Dermis blood vessel endothelial cell (primary cell): ENCODE data around the gene SRSF9. TPM values are rescaled to one million over a fixed set of nuclear protein-coding genes. Genes with fewer than 3 reads are reported as not detected.
"Not testable (repeated sequence)": the region's sequence is repeated elsewhere in the genome, so short reads cannot be mapped to it uniquely, and the experiment has no call there.

Experiments used
- DNase-seq: peaks from one replicate; pipeline ENCODE4 v3.0.0; 2010
- total RNA-seq: library from RNA; depleted of rRNA; stranded (reverse); fragments of >200 nt; gene quantifications from 2 replicates; pipeline ENCODE4 v1.2.3, GENCODE V29; 2014

SRSF9 gene, protein sequence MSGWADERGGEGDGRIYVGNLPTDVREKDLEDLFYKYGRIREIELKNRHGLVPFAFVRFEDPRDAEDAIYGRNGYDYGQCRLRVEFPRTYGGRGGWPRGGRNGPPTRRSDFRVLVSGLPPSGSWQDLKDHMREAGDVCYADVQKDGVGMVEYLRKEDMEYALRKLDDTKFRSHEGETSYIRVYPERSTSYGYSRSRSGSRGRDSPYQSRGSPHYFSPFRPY
- total RNA-seq: 205 and 208 TPM in 2 replicates

DNA sequence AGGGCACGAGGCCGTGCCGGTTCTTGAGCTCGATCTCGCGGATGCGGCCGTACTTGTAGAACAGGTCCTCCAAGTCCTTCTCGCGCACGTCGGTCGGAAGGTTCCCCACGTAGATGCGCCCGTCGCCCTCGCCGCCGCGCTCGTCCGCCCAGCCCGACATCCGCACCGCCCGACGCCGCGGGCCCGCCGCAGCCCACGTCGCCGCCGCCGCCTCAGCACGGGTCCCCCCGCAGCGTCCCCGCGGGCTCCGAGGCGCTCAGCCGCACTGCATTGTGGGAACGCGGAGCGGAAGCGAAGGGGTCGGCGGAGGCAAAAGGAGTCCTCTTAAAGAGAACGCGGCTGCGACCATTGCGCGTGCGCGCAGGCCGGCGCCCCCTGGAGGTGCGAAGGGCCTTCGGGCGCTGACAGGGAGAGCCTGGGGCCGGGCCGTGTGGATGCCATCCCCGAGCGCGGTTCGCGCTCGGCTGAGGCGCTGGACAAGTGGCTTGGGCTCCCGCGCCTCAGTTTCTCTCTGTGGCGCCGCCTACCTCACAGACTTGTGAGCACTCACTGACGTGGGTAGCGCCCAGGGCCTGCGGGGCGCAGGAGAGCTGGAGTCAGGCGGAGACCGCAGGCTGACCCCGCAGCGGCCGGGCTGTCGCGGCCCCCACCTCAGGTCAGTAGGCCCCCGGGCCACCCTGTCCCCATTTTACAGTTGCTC, at the start of gene SRSF9:
TSS of gene SRSF9 (minus strand) at position 299 of the 700 bp plus-strand sequence. CDS start at position 160, 139 bp downstream.
- DNase-seq: peak; percentile 99

DNA sequence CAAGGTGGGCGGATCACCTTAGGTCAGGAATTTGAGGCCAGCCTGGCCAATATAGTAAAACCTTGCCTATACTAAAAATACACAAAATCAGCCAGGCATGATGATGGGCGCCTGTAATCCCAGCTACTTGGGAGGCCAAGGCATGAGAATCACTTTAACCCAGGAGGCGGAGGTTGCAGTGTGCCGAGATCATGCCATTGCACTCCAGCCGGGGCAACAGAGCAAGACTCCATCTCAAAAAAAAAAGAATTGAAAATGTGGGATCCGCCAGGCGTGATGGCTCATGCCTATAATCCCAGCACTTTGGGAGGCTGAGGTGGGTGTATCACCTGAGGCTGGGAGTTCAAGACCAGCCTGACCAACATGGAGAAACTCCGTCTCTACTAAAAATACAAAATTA, 49.8 kb upstream of the SRSF9 start:
- DNase-seq: not testable (repeated sequence)

DNA sequence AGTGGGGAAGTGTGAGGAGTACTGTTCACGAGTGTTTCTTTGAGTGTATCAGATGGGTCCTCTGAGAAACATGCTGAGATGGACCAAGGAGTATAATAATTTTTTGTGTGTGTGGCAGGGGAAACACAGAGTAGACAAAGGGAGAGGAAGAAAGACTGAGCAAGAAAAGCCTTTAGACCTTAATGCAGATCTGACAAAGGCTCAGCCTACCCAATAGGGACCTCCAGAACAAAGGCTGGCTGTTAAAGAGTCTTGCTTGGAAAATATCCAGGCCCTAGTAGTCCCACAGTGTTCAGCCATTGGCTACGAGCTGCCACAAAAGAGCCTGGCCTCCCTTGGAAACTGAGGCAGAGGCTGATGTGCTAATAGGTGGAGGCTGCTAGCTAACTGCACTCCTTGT, 45.9 kb upstream of the SRSF9 start:
- DNase-seq: no peak

DNA sequence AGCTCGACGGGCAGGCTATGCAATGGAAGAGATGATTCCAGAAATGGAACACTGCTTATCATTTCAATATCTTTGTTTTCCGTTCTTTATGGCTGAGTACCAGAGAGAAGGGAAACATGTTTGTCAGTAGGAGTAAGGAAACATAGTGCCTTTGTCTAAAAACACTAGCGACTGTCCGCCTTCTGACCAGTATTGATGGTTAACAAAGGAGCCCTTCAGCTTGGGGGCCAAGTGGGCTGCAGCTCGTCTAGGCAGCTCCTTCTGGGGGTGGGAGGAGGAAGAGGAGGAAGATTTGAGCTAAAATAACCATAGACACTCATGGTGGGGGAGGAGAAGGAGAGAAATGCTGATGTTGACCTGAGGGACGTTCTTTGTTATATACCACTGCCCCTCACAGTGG, 44.5 kb upstream of the SRSF9 start:
- DNase-seq: no peak

DNA sequence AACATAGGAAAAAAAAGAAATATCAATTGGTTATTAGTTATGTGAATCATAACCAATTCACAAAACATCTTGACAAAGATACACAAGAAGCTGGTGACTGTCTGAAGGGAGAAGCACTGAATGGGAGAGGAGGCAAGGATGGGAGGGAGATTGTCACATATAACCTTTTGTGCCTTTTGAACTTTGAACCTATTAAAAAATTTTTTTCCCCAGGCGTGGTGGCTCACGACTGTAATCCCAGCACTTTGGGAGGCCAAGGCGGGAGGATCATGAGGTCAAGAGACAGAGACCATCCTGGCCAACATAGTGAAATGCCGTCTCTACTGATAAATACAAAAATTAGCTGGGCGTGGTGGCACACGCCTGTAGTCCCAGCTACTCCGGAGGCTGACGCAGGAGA, 39.0 kb upstream of the SRSF9 start:
- DNase-seq: no peak

DNA sequence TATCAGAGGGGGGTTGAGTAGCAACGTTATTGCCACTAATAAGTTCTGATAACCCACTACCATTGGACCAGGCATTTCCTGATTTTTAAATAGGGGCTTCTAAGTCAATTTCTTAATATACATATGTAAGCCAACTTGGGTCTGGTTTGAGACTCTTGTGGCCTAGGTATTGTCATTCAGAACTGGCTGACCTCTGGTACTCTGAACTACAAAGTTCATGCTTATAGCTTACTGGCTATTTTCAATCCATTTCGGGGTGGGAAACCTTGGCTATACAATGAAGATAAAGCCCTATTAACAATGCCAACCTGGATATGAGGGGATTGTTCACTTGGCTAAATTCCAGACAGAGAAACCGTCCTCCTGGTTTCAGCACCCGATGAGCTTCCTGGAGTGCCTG, 35.0 kb upstream of the SRSF9 start:
- DNase-seq: no peak

DNA sequence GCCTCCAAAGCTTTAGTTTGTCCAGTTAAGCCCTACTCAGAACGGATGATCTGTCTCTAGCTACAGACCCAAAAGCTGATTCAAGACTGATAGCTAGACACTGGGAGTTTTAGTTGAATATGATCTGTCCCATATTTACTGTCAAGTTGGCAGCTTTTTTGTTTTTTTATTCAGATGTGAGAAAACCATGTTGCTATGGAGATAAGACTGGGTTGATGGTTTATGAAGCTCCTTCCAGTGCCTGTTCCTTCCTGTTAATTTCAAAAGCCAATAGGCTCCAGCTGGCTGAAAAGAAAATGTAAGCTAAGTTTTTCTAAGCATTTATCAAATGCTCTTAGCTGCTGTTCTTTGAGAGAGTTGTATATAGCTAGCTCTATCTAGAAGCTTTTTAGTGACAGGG, 31.0 kb upstream of the SRSF9 start:
- DNase-seq: peak; percentile 52

DNA sequence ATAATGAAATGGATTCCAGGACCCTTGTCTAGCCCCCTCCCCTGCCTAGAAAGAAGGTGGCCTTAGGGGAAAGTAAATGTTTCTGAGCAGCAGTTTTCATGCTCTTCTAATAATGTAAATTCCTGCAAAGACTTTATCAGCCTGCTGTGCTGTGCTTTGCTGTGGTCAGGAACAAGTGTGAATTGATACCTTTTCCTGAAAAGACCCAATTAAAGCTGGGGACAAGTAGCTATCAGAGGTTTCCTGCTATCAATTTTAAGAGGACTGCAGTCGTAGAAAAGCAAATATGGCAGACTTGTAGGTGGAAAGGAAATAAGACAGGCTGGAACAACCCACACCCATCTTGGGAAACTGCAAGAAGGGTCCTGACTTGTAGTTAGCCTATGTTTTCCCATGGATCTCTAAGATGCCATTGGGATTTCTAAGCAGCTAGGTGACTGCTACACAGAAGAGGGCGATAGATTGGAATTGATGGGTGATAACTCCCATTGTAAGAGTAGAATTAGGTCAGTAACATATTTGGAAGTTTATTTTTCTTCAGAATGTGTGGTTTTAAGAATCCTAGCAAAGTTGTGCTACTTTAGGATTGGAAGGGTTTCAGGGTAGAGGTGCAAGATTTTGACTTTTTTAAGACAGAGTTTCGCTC, 29.4 kb upstream of the SRSF9 start:
- no peak for DNase-seq

DNA sequence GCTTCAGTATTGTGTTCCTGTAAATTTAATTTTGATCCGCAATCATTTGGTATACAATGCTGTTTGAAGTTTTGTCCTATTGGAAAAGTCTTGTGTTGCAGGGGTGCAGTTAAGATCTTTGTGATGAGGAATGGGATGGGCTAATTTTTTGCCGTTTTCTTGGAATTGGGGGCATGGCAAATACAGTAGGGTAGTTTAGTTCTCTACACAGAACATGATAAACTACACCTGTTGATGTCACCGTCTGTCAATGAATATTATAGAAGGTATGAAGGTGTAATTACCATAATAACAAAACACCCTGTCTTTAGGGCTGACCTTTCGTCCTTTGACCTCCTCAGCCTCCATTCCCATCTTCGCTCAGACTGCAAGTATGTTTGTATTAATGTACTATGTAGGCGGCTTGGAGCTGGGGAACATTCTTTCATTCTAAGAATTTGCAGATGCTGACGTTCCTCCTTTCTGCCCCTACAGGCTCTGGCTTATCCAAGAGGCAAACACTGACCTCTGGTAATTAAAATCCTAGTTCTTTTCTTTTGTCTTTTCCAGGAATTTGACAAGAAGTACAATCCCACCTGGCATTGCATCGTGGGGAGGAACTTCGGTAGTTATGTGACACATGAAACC, 28.1 kb upstream of the SRSF9 start:
- DNase-seq: no peak

DNA sequence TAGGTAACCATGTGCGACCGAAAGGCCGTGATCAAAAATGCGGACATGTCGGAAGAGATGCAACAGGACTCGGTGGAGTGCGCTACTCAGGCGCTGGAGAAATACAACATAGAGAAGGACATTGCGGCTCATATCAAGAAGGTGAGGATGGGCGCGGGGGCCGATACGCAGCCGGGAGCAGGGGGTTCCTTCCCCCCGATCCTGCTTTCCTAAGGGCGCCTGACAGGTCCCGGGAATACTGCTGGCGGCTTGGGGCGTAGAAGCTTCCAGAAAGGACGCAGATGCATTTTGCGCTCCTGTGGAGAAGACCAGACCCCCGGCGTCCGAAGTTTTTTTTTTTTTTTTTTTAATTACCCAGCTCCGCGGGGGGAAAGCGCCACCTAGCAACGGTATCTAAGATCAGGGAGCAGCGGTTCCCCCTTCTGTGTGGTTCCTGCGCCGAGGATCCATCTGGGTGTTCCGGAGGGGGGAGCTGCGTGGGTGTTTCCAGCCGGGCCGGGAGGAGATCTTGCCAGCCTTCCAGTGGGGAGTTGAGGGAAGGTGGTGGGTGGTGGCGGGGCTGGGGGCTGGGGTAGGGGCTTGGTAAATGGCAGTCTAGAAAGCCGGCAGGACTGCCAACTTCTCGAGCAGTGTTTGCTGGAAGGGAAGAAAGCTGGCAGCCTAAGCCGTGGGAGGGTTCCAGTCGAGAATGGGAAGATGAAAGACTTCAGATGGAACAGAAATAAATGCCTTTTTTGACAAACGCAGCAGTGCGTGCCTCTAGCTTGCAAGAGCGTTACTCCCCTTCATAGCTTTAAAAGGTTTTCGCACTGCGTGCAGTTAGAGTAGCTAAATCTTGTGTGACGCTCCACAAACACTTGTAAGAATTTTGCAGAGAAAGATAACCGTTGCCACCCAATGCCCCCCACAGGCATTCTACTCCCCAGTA, 27.1 kb upstream of the SRSF9 start:
- DNase-seq: peak; percentile 70

DNA sequence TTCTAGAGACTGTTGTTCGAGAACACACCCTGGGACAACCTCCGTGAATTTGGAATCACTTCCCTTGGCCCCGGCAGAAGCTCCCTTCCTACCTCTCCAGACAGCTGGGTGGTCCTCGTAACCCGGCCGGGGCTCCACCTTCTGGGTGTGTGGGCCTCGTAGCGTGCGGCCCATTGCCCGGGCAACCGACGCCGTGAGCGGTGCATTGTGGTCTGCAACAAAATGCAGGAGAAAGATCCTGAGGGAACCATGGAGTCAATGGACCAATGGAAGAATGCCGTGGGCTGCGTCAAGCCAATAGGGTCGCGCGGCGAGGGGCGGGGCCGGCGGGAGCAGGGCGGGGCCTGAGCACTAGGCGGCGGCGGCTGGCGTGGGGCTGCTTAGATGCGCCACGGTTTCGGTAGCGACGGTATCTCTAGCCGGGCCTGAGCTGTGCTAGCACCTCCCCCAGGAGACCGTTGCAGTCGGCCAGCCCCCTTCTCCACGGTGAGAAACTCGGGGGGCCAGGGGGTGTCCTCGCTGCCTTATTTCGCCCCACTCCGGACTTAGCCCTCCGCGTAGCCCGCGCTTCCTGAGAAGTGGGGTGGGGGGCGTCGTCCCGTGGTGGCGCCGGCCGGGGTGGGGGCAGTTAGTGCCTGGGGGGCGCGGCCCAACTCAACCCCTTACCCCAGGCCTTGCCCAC, 26.3 kb upstream of the SRSF9 start, which contains the start of gene DYNLL1:
TSS of gene DYNLL1 (plus strand) at position 383 of the 682 bp plus-strand sequence. CDS start 309 bp downstream, outside the sequence.
- DNase-seq: peak; percentile 97

DNA sequence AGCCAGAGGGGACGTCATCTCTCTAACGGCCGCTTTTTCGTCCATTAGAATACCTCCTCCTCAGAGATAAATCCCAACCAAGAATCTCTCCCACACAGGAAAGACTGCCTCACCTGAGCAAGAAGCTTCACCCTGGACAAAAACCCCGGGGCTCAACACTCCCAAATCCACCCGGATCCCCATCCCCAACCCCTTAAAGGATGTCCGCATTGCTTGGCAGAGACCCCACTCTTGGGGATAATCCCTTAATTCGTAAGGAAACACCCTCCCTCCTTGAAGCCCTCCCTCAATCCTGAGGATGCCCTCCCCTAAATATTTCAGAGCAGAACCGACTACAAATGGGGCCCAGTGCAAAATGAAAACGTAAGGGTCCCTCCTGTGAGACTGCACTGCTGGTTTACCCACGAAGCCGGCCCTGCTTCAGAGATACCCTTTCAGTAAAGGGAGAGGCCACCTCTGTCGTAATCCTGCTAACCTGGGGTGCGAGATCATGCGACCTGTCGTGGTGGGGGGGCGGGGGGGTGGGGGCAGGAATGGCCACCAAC, 25.7 kb upstream of the SRSF9 start:
- DNase-seq: peak; percentile 15

DNA sequence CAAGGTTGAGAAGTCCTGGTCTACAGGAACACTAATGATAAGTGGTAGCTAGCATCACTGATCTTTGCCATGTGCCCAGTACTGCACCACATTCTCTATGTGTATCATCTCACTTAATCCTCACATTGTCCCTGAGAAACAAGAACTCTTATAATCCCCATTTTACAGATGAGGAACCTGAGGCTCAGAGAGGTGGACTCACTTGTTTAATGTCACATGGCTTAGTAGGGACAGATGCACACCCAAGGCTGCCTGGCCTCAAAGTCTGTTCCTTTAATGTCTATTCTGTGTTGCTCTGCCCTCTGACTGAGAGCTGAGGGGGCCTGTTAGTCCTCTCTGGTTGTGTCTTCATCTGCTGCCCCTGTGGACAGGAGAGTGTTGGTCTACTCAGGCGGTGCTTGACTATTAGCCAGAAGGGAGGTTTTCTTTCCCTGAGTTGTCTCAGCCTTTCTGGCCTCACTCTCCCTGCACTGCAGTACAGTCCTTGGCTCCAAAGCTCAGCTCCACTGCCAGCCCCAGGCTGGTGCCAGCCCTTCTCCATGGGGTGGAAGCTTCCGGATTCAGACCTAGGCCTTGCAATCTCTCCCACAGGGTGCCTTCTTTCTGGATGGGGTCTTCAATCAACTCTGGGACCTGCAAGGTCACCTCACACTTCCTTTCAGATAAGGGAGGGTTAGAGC, 21.4 kb upstream of the SRSF9 start:
- DNase-seq: no peak

DNA sequence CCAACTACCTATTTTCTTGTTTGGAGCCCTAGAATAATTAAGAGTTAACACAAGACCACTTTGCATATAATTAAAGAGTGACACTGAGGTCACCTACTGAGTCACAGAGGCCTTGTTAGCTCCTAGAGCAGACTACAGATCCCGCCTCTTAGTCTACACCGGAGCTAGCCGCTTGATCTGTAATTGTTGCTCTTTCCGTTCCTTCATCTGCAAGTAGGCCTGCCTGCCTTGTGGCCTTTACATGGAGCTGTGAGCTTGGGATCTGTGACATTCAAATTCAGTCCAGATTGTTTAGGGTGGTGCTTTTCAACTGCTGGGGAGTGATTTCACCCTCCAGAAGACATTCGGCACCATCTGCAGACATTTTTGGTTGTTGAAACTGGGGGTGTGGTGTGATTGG, 20.8 kb upstream of the SRSF9 start:
- no peak for DNase-seq

DNA sequence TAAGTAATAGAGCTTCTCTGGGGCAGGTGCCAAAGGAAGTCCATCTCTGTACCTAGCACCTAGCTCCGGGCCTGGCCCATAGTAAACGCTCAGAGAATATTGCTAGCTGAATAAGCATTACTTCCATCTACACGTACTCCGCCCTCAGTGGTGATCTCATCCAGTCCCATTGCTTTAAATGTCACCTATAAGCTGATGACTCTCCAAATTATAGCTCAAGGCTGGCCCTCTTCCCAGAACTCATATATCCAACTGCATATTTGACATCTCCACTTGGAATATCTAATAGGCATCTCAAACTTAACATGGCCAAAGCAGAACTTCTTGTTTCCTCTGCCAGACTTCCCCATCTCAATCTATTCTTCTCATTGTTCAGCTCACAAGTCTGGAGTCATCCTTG, 19.5 kb upstream of the SRSF9 start:
- DNase-seq: no peak

DNA sequence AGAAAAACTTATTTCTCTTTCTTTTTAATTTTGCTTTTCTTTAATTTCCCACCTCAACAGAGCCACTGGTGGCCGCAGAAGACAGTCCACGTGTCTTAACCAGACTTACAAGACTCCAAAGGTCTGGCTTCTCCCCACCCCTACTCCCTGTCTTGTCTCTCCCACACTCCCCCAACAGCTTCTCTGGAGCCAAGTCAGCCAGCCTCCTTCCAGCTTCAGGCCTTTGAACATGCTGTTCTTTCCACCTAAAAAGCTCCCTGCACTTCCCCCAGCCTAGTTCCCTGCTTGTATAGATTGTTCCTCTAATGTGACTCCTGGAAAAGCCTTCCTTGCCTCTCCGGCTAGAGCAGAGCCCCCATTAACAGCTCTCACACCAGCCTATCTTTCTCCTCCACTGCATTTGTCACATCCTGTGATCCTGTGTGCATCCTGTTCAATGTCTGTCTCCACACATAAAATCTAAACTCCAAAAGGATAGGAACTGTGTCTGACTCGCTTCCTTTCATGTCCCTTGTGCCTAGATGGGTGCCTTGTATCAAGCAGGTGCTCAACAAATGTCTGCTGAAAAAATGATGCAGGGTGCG, 18.6 kb upstream of the SRSF9 start:
- DNase-seq: peak; percentile 61

DNA sequence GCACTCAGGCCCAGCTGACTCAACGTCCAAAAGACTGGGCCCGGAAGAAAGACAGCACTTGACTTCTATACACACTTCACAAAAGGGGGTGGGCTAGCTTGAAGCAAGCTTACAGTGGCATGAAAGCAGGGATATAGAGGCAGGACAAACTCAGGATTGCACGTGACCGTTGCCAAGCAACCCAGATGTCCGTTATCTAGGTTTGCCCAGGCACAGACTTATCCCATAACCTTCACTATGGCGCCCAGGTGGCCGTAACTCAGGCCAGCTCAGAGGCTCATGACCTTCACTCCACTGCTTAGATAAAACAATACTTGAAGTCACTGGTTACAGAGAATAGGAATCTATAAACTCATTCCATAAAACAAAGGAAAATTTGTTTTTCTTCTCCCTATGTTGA, 18.0 kb upstream of the SRSF9 start:
- DNase-seq: peak; percentile 49

DNA sequence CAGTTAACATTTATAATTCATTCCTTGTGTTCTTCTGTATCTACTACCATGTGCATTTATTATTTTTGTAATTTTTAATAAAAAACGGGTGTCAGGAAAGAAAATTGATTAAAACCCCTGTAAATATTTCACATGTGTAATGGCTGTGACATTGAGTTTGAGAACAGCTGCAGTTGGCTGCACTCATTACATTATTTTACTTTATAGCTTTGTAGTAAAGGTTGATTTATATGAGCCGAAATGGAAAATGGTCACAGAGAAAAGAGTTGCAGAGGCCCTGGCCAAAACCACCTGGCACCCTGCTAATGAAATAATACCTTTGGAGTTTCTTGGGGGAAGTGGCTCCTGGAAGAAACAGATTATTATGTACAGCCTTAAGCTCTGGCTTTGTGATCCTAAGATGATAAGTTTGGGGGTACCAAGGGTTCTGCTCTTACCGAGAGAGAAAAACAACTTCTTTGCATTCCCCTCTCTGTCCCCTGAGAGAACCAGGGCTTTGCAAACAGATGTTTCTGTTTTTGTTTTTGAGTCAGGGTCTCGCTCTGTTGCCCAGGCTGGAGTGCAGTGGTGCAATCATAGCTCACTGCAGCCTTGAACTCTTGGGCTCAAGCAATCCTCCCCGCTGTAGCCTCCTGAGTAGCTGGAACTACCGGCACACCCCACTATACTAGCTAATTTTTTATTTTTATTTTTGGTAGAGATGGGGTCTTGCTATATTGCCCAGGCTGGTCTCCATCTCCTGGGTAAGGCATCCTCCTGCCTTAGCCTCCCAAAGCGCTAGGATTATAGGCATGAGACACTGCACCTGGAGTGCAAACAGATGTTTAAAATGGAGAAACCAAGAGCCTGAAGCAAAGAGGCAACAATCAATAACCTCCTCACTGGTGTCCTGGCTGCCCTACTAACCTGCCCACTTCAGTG, 16.7 kb upstream of the SRSF9 start:
- no peak for DNase-seq

DNA sequence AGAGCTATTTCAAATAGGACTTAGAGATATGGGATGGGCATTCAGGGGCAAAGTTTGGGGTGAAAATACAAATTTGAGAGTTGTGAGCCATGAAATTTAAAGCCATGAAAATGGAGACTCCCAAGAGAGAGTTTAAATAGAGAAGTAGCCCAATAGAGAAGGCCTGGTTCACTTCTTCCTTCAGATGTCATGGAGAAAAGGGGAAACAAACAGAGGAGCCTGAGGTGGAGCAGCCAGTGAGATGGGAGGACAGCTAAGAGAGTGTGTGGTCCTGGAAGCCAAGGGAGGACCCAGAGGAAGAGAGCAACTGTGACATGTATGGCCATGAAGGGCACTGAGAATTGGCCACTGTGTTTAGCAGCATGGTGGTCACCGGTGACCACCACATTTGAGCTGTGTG, 14.1 kb upstream of the SRSF9 start:
- DNase-seq: no peak
